Measurements from ENCODE around the gene GALP. TPM values are rescaled to one million over a fixed set of nuclear protein-coding genes. Genes with fewer than 3 reads are reported as not detected.
"Not testable (repeated sequence)": the region's sequence is repeated elsewhere in the genome, so short reads cannot be mapped to it uniquely, and the experiment has no call there.

GALP gene
- total RNA-seq, 1 experiment from 2014 or later: not detected

- Histone ChIP-seq H3K9ac (ENCODE audit: extremely low read depth, insufficient read length, low read length) (no peak overlapping the region), H3K23ac (ENCODE audit: insufficient read length, low read depth, low read length) (no peak overlapping the region), H3K4me2 (ENCODE audit: insufficient read depth, insufficient read length, low read length) (no peak overlapping the region), H3K56ac (ENCODE audit: insufficient read length, low read depth, low read length) (no peak overlapping the region), H4K5ac (ENCODE audit: insufficient read length, low read depth, low read length) (no peak overlapping the region), H2BK120ac (ENCODE audit: low read depth, low read length, poor library complexity, severe bottlenecking) (no peak overlapping the region), H2BK15ac (ENCODE audit: low read depth, low read length) (no peak overlapping the region), H3T11ph (ENCODE audit: low read length) (no peak overlapping the region), H3K23me2 (ENCODE audit: insufficient read length, low read depth, low read length, poor library complexity, severe bottlenecking) (no peaks in the 10 kb centered on the region), H2BK20ac (ENCODE audit: low read depth, low read length, poor library complexity, severe bottlenecking) (no peak overlapping the region), H2BK12ac (ENCODE audit: insufficient read length, low read depth, low read length) (no peak overlapping the region), H3K79me1 (ENCODE audit: insufficient read depth, low read depth, low read length, poor library complexity, severe bottlenecking) (no peaks in the 10 kb centered on the region), H4K91ac (ENCODE audit: insufficient read length, low read depth, low read length) (no peak overlapping the region), H3K4me1 (ENCODE audit: insufficient read depth, low read length) (no peaks in the 10 kb centered on the region), H2AK5ac (ENCODE audit: insufficient read length, low read length) (no peak overlapping the region), H3K27me3 (ENCODE audit: insufficient read depth, low read length) (no peaks in the 10 kb centered on the region), H3K4ac (ENCODE audit: low read depth, low read length) (no peak overlapping the region), H4K8ac (replicated peaks; ENCODE audit: insufficient read length, low read depth, low read length) (no peak overlapping the region), H3K14ac (ENCODE audit: insufficient read depth, low read length) (no peak overlapping the region), H3K9me3 (ENCODE audit: control insufficient read depth, low read depth, low read length) (no peaks in the 10 kb centered on the region), H3K79me2 (ENCODE audit: insufficient read depth, low read length) (no peaks in the 10 kb centered on the region), H4K20me1 (ENCODE audit: control insufficient read depth, insufficient read depth, insufficient read length) (no peaks in the 10 kb centered on the region), H3K27ac (ENCODE audit: insufficient read length, low read depth, low read length) (no peak overlapping the region), H2AFZ (ENCODE audit: low read length) (no peak overlapping the region), H2BK5ac (ENCODE audit: insufficient read length, low read length) (no peak overlapping the region), H3K18ac (ENCODE audit: insufficient read length, low read depth, low read length) (no peak overlapping the region)
- Mint-ChIP-seq H3K4me3 (no peak overlapping the region), H3K36me3 (ENCODE audit: insufficient read depth in 1 of 3, low read depth in 3 of 3) (no peaks in the 10 kb centered on the region), H3K9me3 (peaks cover 0 to 51% of the 10 kb centered on the region in 2 experiments; a peak in 2 of 5 replicates), H3K27me3 (ENCODE audit: low read depth) (peaks cover 12% of the 10 kb centered on the region), H3K27ac (no peak overlapping the region), H3K4me1 (no peaks in the 10 kb centered on the region)
- WGBS (ENCODE audit: extremely low coverage, insufficient read length, low lambda C conversion rate): no CpG with 5 or more reads among the region's 12 CpGs
- TF ChIP-seq CTCF (conservative IDR thresholded peaks at IDR 0.05): no peak
- no peak for DNase-seq
Measured at GRCh38 chr19:56193981-56194640, 18.3 kb downstream of the GALP start.

- not testable (repeated sequence) for H3K23me2 ChIP-seq (ENCODE audit: insufficient read length, low read depth, low read length, poor library complexity, severe bottlenecking); H2AK5ac ChIP-seq (ENCODE audit: insufficient read length, low read length); H3K27ac Mint-ChIP-seq; H3K79me1 ChIP-seq (ENCODE audit: insufficient read depth, low read depth, low read length, poor library complexity, severe bottlenecking); H3K9ac ChIP-seq (ENCODE audit: extremely low read depth, insufficient read length, low read length); H2BK120ac ChIP-seq (ENCODE audit: low read depth, low read length, poor library complexity, severe bottlenecking); H3K4me2 ChIP-seq (ENCODE audit: insufficient read depth, insufficient read length, low read length); H3T11ph ChIP-seq (ENCODE audit: low read length); H3K79me2 ChIP-seq (ENCODE audit: insufficient read depth, low read length); H4K20me1 ChIP-seq (ENCODE audit: control insufficient read depth, insufficient read depth, insufficient read length); DNase-seq; H3K9me3 ChIP-seq (ENCODE audit: control insufficient read depth, low read depth, low read length); H2BK12ac ChIP-seq (ENCODE audit: insufficient read length, low read depth, low read length); H3K36me3 Mint-ChIP-seq (ENCODE audit: insufficient read depth in 1 of 3, low read depth in 3 of 3); H4K5ac ChIP-seq (ENCODE audit: insufficient read length, low read depth, low read length); H3K4me3 Mint-ChIP-seq; H2BK15ac ChIP-seq (ENCODE audit: low read depth, low read length); H3K56ac ChIP-seq (ENCODE audit: insufficient read length, low read depth, low read length); H3K27me3 ChIP-seq (ENCODE audit: insufficient read depth, low read length); H2BK5ac ChIP-seq (ENCODE audit: insufficient read length, low read length); H3K27ac ChIP-seq (ENCODE audit: insufficient read length, low read depth, low read length); H3K23ac ChIP-seq (ENCODE audit: insufficient read length, low read depth, low read length); H3K14ac ChIP-seq (ENCODE audit: insufficient read depth, low read length); H2BK20ac ChIP-seq (ENCODE audit: low read depth, low read length, poor library complexity, severe bottlenecking); H3K4ac ChIP-seq (ENCODE audit: low read depth, low read length); H3K4me1 Mint-ChIP-seq; H4K91ac ChIP-seq (ENCODE audit: insufficient read length, low read depth, low read length); H3K4me1 ChIP-seq (ENCODE audit: insufficient read depth, low read length); H2AFZ ChIP-seq (ENCODE audit: low read length); H4K8ac ChIP-seq (replicated peaks; ENCODE audit: insufficient read length, low read depth, low read length); H3K18ac ChIP-seq (ENCODE audit: insufficient read length, low read depth, low read length)
- H3K9me3 Mint-ChIP-seq: peaks cover 0 to 38% of the 10 kb centered on the region in 2 experiments; a peak in 2 of 5 replicates
- peaks cover 12% of the 10 kb centered on the region for H3K27me3 Mint-ChIP-seq (ENCODE audit: low read depth)
- no CpG with 5 or more reads among the region's 23 CpGs for WGBS (ENCODE audit: extremely low coverage, insufficient read length, low lambda C conversion rate)
Measured at GRCh38 chr19:56197646-56198045, 21.8 kb downstream of the GALP start, which contains the start of gene ZSCAN5B. ZSCAN5B (minus strand) TSS chr19:56197783; CDS start chr19:56193052, 4,731 bp downstream.

Measured in H9 (cell line).